Breast epithelium (tissue), 4 donors: ENCODE measurements around the gene ZFPL1. TPM values are rescaled to one million over a fixed set of nuclear protein-coding genes. Genes with fewer than 3 reads are reported as not detected.
A peak's percentile ranks its signal among the peaks of the same experiment; 100 is the strongest.

Experiments used
- DNase-seq, 2 donors: peaks; one replicate each; pipeline ENCODE4 v3.0.0-alpha.2; 2019; ENCODE audit warnings: low spot score in 2 of 2
- H3K27ac ChIP-seq, 2 donors: fragments of 200-600 bp; sonication (generic) in 1 of 2; one replicate each; pipeline ENCODE4 v1.5.1; 2016 to 2019; ENCODE audit warnings: mild to moderate bottlenecking in 1 of 2
- H3K27me3 ChIP-seq, 2 donors: fragments of 200-600 bp; sonication (generic) in 1 of 2; one replicate each; pipeline versions ENCODE4 v1.5.1 to v1.6.0; 2017 to 2019; ENCODE audit warnings: control low read depth in 1 of 2, mild to moderate bottlenecking in 1 of 2
- H3K36me3 ChIP-seq: fragments of 200-600 bp; one replicate; pipeline ENCODE4 v1.5.1; 2019
- H3K4me1 ChIP-seq, 2 donors: fragments of 200-600 bp; sonication (generic); one replicate each; pipeline ENCODE4 v1.5.1; 2016 to 2019; ENCODE audit warnings: control low read depth in 1 of 2
- H3K4me3 ChIP-seq, 3 donors: fragments of 200-600 bp; sonication (generic); 1 replicate in 2 of 3; 2 replicates in 1 of 3; pipeline ENCODE4 v1.5.1; 2016 to 2019; ENCODE audit warnings: mild to moderate bottlenecking in 3 of 3, moderate library complexity in 2 of 3
- H3K9me3 ChIP-seq, 2 donors: fragments of 200-600 bp; sonication (generic) in 1 of 2; one replicate each; pipeline ENCODE4 v1.5.1; 2016 to 2019; ENCODE audit warnings: control low read depth in 1 of 2
- CTCF ChIP-seq, 3 donors: fragments of 450-650 bp; IDR thresholded peaks; one replicate each; pipeline ENCODE4 v1.5.1; 2016 to 2017; ENCODE audit warnings: antibody characterized with exemption in 3 of 3, mild to moderate bottlenecking in 3 of 3, moderate library complexity in 3 of 3
- POLR2A ChIP-seq: fragments of 450-650 bp; IDR thresholded peaks from one replicate; pipeline ENCODE4 v1.6.1; 2016; ENCODE audit warnings: antibody characterized with exemption, mild to moderate bottlenecking, moderate library complexity
- POLR2AphosphoS5 ChIP-seq, 3 donors: sonication (generic); formaldehyde crosslinking; IDR thresholded peaks; one replicate each; pipeline ENCODE4 v1.6.1; 2017; ENCODE audit warnings: antibody characterized with exemption in 3 of 3
- intact Hi-C: fragments of 100-400 bp; cut with DNase I; formaldehyde crosslinking; loops from one replicate; pipeline ENCODE4 v1.15.1; 2023; ENCODE audit warnings: low total_unique reads
- total RNA-seq, 3 donors: library from RNA; depleted of rRNA; stranded (reverse); fragments of >200 nt; gene quantifications; one replicate each; pipeline ENCODE4 v1.1.0, GENCODE V29; 2016

The ZFPL1 gene
- total RNA-seq, 3 donors from 2014 or later = 33.8 to 44.1 (median 44.0) TPM

DNA sequence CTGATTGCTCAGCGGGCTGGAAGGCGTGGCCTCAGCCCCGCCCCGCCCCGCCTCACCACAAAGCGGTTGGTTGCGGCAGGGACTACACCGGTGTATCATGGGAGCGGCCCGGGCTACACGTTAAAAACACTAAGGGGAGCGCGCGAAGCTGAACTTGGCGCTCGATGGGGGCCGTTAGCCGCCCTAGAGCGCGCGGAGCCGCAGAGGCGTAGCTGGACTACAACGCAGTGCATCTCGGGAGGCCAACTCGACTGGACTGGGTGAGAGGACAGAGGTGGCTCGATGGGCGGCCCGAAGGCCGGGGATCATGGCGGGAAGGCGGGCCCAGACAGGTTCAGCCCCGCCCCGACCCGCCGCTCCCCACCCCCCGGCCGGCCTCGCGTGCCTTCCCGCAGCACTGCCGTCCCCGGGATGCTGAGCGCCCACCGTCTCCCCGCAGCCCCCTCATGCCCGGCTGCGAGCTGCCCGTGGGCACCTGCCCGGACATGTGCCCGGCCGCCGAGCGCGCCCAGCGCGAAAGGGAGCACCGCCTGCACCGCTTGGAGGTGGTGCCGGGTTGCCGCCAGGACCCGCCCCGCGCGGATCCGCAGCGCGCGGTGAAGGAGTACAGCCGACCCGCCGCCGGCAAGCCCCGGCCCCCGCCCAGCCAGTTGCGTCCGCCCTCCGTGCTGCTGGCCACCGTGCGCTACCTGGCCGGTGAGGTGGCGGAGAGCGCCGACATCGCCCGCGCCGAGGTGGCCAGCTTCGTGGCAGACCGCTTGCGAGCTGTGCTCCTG, 43.0 kb upstream of the ZFPL1 start, which contains the start of gene SAC3D1:
Gene SAC3D1, plus strand, starts transcription at position 364 of the 776 bp plus-strand sequence. Its CDS starts 83 bp downstream, at position 447.
- peak; percentile 82 to 83 for DNase-seq
- H3K27ac ChIP-seq = peak within 1 kb of the TSS; percentile 93
- no peaks in the 10 kb centered on the region for H3K36me3 ChIP-seq
- H3K4me1 ChIP-seq = peaks cover 0 to 5% of the 10 kb centered on the region in 2 donors
- intact Hi-C loops = no loop called here
- peak within 1 kb of the TSS; percentile 63 to 85 (median 65) for H3K4me3 ChIP-seq
- TF ChIP-seq POLR2A (no peak), POLR2AphosphoS5 (IDR thresholded peaks at IDR 0.05) (peak in 2 of 3 donors; percentile 9 to 52)
- no peaks in the 10 kb centered on the region for H3K27me3 ChIP-seq
- no peaks in the 10 kb centered on the region for H3K9me3 ChIP-seq

DNA sequence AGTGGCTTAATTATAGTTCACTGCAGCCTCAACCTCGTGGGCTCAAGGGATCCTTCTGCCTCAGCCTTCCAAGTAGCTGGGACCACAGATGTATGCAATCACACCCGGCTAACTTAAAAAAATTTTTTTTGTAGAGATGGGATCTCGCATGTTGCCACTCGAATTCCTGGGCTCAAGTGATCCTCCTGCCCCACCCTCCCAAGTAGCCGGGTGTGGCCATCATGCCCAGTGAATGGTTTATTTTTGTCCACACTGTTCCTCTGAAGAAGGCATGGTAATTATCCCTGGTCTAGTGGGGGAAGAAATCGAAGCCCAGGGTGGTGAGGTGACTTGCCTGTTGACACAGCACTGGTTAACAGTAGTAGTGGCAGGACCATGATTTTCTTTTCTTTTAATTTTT, 41.1 kb upstream of the ZFPL1 start:
- no peak for DNase-seq
- no peaks in the 10 kb centered on the region for H3K27me3 ChIP-seq
- no peak for TF ChIP-seq POLR2AphosphoS5 (IDR thresholded peaks at IDR 0.05)
- no peak for TF ChIP-seq POLR2A
- no peak for TF ChIP-seq CTCF (IDR thresholded peaks at IDR 0.05)
- no peak overlapping the region for H3K4me3 ChIP-seq
- H3K9me3 ChIP-seq = no peaks in the 10 kb centered on the region
- intact Hi-C loops = no loop called here
- H3K4me1 ChIP-seq = peaks cover 4 to 5% of the 10 kb centered on the region in 2 donors
- no peaks in the 10 kb centered on the region for H3K36me3 ChIP-seq
- no peak overlapping the region for H3K27ac ChIP-seq

- H3K36me3 ChIP-seq = no peaks in the 10 kb centered on the region
- H3K4me3 ChIP-seq = no peak overlapping the region
- no peak overlapping the region for H3K27ac ChIP-seq
- TF ChIP-seq POLR2A = no peak
- TF ChIP-seq CTCF (IDR thresholded peaks at IDR 0.05) = no peak
- no peak for DNase-seq
- intact Hi-C loops = no loop called here
- no peaks in the 10 kb centered on the region for H3K27me3 ChIP-seq
- no peaks in the 10 kb centered on the region for H3K9me3 ChIP-seq
- H3K4me1 ChIP-seq = peaks cover 4 to 5% of the 10 kb centered on the region in 2 donors
These were observed 40.0 kb upstream of the ZFPL1 start for GRCh38 chr11:65043881-65044501.

DNA sequence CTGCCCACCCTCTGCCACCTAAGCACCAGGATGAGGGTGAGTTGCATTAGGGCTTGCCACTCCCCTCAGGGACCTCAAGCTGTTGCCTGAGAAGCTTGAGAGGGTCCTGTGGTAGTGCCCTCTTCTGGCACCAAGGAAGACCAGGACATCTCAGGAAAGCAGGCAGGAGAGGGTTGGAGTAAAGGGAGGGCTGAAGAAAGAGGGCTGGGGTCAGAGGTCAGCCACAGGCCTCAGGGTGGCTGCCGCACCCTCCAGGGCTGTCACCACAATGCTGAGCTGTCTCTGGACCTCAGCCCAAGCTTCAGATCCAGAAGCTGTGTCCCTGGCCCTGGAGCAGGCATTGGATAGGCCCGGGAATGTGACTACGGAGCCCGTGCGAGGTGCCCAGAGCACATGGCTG, 39.0 kb upstream of the ZFPL1 start:
- intact Hi-C loops = no loop called here
- peaks cover 4 to 5% of the 10 kb centered on the region in 2 donors for H3K4me1 ChIP-seq
- TF ChIP-seq POLR2A (no peak), CTCF (IDR thresholded peaks at IDR 0.05) (no peak), POLR2AphosphoS5 (IDR thresholded peaks at IDR 0.05) (no peak)
- no peak overlapping the region for H3K27ac ChIP-seq
- no peaks in the 10 kb centered on the region for H3K27me3 ChIP-seq
- no peaks in the 10 kb centered on the region for H3K36me3 ChIP-seq
- no peak overlapping the region for H3K4me3 ChIP-seq
- no peaks in the 10 kb centered on the region for H3K9me3 ChIP-seq
- DNase-seq = no peak

GRCh38 chr11:65045728-65046127, 38.3 kb upstream of the ZFPL1 start:
- H3K4me1 ChIP-seq = peaks cover 4 to 5% of the 10 kb centered on the region in 2 donors

More at GRCh38 chr11:65045728-65046127, 38.3 kb upstream of the ZFPL1 start:
- Histone ChIP-seq H3K27ac (no peak overlapping the region), H3K27me3 (no peaks in the 10 kb centered on the region), H3K36me3 (no peaks in the 10 kb centered on the region), H3K9me3 (no peaks in the 10 kb centered on the region), H3K4me3 (no peak overlapping the region)
- no peak for DNase-seq
- intact Hi-C loops = no loop called here
- TF ChIP-seq POLR2A = no peak
- no peak for TF ChIP-seq CTCF (IDR thresholded peaks at IDR 0.05)
- TF ChIP-seq POLR2AphosphoS5 (IDR thresholded peaks at IDR 0.05) = no peak
